HG02981 (cell line): Measurements from ENCODE around the gene MAPK8IP2.

Experiments used
- ATAC-seq: cut with Tn5 transposase; IDR thresholded peaks from one replicate; pipeline ENCODE4 v1.9.1; 2021; ENCODE audit warnings: mild to moderate bottlenecking, moderate library complexity; ENCODE audit not compliant: unreplicated experiment

The MAPK8IP2 gene

GRCh38 chr22:50600538-50600937 is at the start of gene MAPK8IP2:
Gene MAPK8IP2 (plus strand): TSS chr22:50600793. CDS start chr22:50600819, 26 bp downstream.
- ATAC-seq = no peak

DNA sequence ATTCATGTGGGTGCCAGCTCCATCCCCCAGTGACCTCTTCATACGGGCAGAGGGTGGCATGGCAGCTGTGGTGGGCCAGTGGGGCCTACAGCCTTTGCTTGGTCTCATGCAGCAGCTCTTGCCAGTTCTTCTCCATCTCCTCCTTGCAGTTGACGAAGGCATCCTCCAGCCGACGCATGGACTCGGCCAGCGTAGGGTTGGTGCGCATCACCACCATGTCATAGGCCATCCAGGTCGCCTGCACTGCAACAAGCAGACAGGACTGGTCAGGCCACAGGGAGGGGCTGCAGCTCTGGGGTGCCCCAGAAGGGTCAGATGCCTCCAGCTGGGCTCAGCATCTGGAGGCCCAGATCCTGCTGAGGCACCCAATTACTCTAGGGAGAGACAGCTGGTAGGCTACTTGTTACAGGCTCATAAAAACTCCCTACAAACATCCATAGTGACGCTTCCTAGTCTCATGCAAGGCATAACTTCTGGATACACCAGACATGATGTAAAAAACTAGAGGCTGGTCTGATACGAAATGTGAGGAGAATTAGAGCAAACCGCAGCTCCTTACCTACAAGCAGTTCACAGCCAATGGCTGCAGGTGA is 49.3 kb upstream of the MAPK8IP2 start:
- no peak for ATAC-seq

DNA sequence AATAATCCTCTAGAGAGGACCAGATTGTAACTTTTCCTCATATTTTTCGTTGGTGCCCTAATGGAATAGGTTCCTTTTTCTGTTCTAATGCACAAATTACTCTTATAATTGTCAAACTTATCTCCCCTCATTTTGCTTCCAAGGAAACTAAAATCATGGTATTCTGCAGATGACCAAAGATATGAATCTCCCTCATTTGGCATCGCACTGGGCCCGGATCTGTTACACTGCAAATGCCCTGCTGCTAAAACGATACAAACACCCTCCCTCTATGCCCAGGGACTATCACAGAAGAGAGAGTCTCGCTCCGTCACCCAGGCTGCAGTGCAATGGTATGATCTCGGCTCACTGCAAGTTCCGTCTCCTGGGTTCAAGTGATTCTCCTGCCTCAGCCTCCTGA is 47.3 kb upstream of the MAPK8IP2 start:
- no peak for ATAC-seq

DNA sequence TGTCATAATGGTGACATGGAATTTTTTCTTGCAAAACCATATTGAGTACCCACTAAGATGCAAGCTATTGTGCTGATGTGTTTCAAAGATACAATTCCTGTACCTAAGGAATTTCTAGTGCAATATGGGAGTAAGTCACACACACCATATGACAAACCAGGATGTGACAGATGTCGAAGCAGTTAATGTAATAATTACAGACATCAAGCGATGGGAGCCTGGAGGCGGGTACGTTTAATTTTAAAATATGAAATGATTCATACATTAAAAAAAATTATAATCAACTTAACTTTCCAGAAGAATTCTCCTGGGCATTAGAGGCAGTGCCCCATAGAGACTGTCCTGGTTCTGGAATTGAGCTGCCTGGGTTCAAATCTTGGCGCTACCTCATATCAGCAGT is 43.9 kb upstream of the MAPK8IP2 start:
- ATAC-seq = no peak

GRCh38 chr22:50560034-50560433 is 40.6 kb upstream of the MAPK8IP2 start:
- no peak for ATAC-seq

- ATAC-seq = no peak
These were observed 38.9 kb upstream of the MAPK8IP2 start for GRCh38 chr22:50561401-50562358.

- ATAC-seq = peak; percentile 83
These were observed 37.8 kb upstream of the MAPK8IP2 start, which contains the start of gene SYCE3 for GRCh38 chr22:50562523-50563412. Gene SYCE3 (minus strand): TSS chr22:50562919. CDS start chr22:50556405, 6,514 bp downstream.

GRCh38 chr22:50563413-50564160 is 37.0 kb upstream of the MAPK8IP2 start:
- no peak for ATAC-seq

- no peak for ATAC-seq
These were observed 36.3 kb upstream of the MAPK8IP2 start for GRCh38 chr22:50564289-50564688.

GRCh38 chr22:50567721-50568252 is 32.8 kb upstream of the MAPK8IP2 start:
- no peak for ATAC-seq

- ATAC-seq = no peak
These were observed 32.0 kb upstream of the MAPK8IP2 start for GRCh38 chr22:50568626-50569025.

- ATAC-seq = no peak
These were observed 31.5 kb upstream of the MAPK8IP2 start for GRCh38 chr22:50569041-50569459.

DNA sequence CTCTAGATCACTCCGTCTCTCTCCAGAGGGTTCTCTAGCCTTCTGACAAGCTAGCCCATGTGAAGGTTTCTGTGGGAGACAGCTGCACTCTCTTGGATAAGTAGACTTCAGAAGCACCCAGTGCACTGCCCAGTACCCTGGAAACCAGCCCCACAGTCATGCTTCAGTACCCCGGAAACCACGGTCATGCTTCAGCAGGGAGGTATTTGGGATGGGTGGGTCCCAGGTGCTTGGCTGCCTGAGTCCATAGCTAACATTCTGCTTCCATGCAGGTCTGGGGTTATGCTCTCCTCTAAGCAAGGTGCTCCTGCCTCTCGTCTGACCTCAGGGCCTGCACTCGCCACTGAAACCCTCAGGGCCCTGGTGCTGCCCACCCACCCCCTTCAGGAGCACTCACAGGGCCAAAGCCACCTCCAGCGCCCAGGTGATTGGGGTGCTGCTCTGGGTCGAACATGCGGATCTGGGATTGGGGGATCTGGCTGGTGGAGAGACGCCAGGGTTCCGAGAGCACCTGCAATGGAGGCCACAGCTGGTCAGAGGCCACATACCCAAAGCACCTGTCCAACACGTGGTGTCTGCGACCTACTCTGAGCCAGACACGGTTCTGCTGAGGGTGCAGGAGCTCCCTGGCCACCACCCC is 30.6 kb upstream of the MAPK8IP2 start:
- ATAC-seq = no peak

GRCh38 chr22:50570861-50571260 is 29.7 kb upstream of the MAPK8IP2 start:
- no peak for ATAC-seq

DNA sequence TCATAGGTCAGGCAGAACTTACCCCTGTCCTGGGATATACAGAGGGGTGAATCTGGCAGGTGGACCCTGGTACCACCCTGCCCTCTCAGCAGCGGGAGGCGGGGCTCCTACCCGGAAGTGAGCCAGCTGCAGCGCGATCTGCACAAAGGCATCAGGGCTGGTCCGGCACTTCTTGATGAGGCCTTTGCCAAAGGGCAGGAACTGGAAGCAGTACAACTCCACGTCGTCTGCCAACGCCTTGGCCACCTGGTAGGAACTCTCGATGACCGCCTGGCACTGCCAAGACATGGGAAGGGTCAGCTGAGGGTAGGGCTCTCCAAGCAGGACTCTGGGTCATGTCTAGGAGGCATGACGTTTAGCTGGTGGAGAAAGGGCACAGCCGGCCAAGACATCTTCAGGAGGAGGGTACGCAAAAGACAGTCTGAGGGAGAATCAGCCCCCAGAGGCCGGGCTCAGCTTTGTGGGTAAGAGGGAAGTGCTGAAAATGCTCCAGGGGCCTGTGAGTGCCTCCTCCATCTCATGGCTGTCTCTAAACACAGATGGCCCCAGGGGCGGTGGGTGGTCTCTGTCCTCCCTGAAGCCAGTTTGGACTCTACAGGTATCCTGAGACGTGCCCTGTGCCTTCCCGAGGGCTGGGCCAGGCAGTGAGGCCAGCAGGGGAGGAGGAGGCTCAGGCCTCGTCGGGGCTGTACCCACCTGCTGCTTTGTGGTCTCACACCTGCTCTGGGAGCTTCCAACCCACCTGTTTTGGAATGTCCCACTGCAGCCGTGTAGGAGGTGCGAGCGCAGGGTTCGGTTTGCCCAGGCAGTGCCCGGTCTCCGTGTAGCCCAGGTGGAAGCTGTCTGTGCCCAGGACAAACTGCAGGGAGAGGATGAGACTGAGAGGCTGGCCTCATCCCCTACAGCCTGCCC is 29.1 kb upstream of the MAPK8IP2 start:
- no peak for ATAC-seq

- no peak for ATAC-seq
These were observed 27.6 kb upstream of the MAPK8IP2 start for GRCh38 chr22:50572965-50573364.

DNA sequence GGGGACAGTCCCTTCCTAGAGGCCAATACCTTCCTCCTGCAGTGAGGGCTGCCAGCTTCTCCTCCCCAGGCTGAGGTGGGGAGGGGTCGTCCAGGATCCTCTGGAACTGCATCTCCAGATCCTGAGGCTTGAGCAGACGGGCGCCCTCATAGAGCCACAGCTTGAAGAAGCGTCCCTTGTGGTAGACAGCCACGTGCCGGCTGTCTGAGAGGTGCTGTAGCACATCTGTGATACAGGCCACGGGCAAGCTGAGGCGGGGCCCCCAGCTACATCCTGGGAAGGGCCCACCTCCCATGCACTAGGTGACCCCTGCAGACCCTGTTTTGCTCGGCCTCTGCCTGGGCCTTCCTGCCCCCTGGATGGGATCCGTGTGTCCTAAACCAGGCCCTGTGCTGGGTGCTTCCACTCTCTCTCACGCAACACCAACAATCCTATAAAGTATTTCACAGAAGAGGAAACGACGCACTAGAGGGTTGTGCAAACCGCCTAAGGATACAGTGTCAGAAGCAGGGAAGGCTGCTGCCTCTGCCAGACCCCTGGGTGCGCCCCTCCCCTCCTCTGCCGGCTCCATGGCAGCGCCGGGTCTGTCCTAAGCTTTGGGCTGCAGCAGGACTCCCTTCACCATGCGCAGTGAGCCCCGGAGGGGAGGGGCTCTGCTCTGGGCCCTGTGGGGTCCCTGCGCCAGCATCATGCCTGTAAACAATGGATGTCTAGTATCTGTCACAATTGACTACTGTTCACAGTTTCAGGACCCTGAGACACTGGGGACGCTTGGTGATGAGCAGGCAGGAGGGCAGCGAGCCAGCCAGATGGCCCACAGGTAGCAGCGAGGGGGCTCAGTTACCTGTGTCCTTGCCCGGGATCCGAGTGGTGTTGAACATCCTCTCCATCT is 26.9 kb upstream of the MAPK8IP2 start:
- ATAC-seq = no peak

DNA sequence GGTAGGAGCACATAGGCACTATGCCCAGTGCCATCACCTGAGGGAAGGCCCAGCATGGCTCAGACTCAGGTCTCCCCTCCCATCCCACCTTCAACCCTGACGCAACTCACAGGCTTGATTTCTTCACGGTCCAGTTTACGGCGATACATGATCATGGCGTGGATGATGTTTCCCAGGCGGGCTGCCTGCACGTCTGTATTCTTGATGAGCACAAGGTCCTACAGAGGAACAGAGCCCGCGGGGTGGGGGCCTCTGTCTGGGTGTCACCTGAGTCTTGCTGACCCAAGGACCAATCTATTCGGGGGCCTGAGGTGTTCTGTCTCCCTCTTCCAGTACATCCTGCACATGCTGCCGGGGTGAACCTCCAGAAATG is 26.2 kb upstream of the MAPK8IP2 start:
- no peak for ATAC-seq
